Activated CD8-positive, alpha-beta memory T cell treated with anti-CD3 and anti-CD28 coated beads, Interleukin-2, amount 50 U/mL, for 24 hours (primary cell): ENCODE results near the gene MMEL1.

Experiments used
- DNase-seq: peaks from one replicate; pipeline ENCODE4 v3.0.0-alpha.2; 2020; ENCODE audit errors: extremely low read depth

Gene MMEL1

DNA sequence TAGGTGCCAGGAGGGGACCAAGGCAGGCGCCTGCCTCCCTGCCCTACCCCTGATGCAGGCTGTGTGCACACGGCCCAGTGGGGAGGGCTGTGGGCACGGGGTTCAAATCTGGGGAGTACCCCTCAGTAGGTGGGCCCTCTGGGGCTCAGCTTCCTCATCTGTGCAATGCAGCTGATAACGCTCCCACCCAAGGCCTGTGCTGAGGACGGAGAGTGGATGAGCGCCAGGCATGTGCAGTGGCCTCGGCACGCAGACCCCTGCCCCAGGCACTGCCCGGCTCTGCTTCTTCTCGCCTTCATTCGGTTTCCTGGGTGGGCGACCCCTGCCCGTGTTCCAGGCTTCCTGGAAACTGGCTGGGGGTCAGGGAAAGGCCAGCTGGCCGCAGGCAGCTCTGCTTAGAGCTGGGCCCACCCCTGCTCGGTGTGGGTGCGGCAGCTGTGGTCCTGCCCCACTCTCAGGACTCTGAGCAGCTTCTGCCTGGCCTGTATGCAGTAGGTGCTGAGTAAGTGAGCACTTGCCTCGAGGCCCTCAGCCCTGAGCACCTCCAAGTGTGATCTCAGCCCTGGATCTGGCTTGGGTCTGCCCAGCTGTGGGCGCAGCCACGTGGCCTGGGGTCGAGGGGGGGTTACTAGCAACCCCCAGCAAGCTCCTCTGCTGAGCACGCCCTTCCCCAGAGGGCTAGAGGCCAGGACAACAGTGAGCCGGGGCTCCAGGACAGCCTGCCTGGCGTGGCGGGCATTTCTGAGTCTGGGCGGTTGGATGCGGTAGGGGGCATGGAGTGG lies 88.5 kb downstream of the MMEL1 start:
- no peak for DNase-seq

DNA sequence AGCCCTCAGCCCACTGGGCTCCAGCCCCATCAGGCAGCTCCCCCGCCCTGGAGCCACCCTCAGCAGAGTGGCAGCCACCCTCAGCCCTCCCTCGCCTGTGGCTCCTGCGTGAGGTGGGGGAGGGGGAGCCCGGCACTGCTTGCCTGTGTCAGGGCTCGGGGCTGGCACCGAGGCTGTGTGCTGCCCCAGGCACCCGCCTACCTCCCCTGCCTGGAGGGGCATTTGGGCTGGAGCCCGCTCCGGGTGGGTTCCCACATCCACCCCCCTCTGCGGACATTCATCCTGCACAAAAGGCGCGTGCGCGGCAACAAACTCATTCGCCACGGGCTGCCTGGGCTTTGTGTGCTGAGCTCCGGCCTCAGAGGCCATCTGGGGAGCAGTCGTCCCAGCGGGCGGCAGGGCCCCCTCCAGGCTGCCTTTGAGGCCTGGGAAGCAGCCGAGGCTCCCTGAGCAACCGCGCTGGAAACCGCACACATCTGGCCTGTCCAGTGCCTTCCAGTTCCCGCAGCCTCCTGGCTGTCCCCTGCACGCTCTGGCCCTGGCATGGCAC lies 89.2 kb downstream of the MMEL1 start:
- no peak for DNase-seq

DNA sequence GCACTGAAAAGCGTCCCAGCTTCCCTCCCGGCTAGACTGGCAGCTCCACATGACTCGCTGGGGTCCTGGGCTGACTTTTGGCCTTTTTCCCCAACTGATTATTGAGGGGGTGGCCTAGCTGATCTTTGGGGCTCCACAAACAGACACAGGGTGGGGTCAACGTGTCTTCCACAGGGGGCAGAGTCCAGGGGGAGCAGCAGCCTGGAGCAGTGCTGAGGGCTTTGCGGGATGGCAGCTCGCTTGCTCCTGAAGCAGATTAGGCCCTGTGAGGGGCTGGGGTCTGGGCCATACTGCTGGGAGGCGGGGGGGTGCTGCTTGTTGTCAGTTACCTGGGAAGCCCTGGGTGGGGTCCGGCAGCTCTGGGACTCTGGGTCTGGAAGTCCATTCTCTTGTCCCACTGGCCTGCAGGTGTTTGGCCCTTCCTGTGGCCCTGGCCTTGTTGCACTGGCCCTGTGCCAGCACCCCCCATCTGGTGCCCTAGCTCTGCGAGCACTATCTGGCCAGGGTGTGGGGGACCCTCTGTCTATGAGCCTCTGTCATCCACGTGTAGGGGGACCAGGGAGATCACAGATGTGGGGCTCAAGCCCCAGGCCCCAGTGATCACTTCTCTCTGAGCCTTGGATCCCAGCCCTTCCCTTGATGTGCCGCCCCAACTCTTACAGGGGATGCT lies 90.4 kb downstream of the MMEL1 start:
- DNase-seq = no peak

DNA sequence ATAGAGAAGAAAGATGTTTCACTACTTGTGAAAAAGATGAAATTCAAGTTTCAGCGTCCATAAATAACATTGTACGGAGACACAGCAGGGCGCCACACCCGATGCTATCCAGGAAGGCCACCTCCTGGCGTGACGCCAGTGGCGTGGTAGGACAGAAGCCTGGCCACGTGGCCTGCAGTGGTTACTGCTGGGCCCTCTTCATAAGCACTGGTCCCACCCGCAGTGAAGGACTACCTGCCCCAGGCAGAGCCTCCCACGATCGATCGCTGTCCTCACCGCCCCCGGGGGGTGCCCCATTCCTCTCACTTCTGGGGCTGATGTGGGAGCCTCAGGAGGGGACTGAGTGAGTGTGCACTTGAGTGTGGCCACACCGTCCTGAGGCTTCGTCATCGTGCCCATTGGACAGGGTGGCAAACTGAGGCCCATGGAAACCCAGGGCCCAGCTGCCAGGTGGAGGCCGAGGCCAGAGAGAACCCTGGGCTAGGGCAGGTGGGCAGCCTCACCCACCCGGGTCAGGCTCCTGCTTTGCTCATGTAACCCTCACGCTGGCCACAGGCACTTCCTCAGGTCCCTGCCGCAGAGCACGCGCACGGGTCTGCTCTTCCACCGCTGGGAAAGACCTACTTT lies 91.1 kb downstream of the MMEL1 start:
- no peak for DNase-seq

DNA sequence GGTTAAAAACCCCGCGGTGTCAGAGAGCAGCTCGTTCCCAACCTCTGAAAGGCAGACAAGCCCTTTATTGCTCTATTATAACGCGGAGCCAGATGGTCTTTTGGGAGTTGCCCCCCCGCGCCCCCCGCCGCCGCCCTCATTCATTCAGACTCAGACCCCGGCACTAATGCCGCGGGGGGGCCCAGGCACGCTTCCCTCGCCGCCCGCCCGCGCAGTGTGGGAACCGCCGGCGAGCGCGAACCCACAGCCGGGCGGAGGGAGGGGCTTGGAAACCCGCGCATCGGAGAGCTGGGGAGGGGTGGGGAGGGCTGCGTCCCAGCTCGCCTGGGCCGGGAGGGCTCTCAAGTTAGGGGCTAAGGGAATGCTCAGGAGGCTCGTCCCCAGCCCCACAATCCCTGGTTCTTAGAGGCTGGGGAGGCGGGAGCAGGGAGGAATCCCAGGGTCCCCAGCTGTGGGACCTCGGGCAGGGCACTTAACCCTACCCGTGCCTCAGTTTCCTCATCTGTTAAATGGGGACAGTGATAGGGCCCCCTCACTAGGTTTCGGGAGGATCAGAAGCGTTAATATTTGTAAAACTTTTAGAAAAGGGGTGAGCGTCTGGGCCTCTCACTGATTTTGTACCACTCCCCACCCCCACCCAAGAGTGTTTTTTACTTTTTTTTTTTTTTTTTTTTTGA lies 91.9 kb downstream of the MMEL1 start:
- no peak for DNase-seq
